ENCODE results near the gene ESYT2. TPM values are rescaled to one million over a fixed set of nuclear protein-coding genes. Genes with fewer than 3 reads are reported as not detected.

ESYT2 gene
- total and polyA plus RNA-seq, 9 of the 15 experiments (the other 6 are each of a cell fraction or from before 2014, with no cell fraction given): 5.8 to 86.9 (median 64.7) TPM

GRCh38 chr7:158729646-158730382 lies 99.5 kb downstream of the ESYT2 start (continued):
- TF ChIP-seq PCBP2 (IDR thresholded peaks at IDR 0.05; ENCODE audit: low read depth, low read length, poor library complexity, severe bottlenecking) (no peak), TEAD1 (CRISPR knock-in tag; IDR thresholded peaks at IDR 0.05) (no peak), RAD21 (CRISPR knock-in tag; conservative IDR thresholded peaks at IDR 0.05 in 1 of 2, IDR thresholded peaks at IDR 0.05 in 1 of 2) (no peak), ZNF354B (CRISPR knock-in tag; IDR thresholded peaks at IDR 0.05) (no peak), ZNF408 (CRISPR knock-in tag; IDR thresholded peaks at IDR 0.05; ENCODE audit: low read depth) (no peak), CUX1 (CRISPR knock-in tag; IDR thresholded peaks at IDR 0.05) (no peak), PYGO2 (tag; IDR thresholded peaks at IDR 0.05) (no peak), ZFPM2 (CRISPR knock-in tag; IDR thresholded peaks at IDR 0.05) (no peak), NFE2L1 (tag; IDR thresholded peaks at IDR 0.05; ENCODE audit: borderline replicate concordance, low read depth) (no peak), KLF6 (CRISPR knock-in tag; IDR thresholded peaks at IDR 0.05; ENCODE audit: borderline replicate concordance) (no peak), CBFB (CRISPR knock-in tag; IDR thresholded peaks at IDR 0.05) (no peak), BRD4 (IDR thresholded peaks at IDR 0.05) (no peak), POLR2A (conservative IDR thresholded peaks at IDR 0.05) (peak; percentile 40), SRSF9 (IDR thresholded peaks at IDR 0.05; ENCODE audit: borderline replicate concordance, low read depth, low read length) (no peak), KLF1 (tag; IDR thresholded peaks at IDR 0.05) (no peak), ZNF175 (CRISPR knock-in tag; IDR thresholded peaks at IDR 0.05; ENCODE audit: low read depth) (no peak), ZBTB17 (CRISPR knock-in tag; IDR thresholded peaks at IDR 0.05) (no peak), SUPT5H (IDR thresholded peaks at IDR 0.05) (0 out of 2 replicates have a peak, but pooled peaks have one; percentile 43), SMARCB1 (IDR thresholded peaks at IDR 0.05; ENCODE audit: insufficient read length, low read depth) (no peak)
- TF ChIP-seq, protein P1, sequence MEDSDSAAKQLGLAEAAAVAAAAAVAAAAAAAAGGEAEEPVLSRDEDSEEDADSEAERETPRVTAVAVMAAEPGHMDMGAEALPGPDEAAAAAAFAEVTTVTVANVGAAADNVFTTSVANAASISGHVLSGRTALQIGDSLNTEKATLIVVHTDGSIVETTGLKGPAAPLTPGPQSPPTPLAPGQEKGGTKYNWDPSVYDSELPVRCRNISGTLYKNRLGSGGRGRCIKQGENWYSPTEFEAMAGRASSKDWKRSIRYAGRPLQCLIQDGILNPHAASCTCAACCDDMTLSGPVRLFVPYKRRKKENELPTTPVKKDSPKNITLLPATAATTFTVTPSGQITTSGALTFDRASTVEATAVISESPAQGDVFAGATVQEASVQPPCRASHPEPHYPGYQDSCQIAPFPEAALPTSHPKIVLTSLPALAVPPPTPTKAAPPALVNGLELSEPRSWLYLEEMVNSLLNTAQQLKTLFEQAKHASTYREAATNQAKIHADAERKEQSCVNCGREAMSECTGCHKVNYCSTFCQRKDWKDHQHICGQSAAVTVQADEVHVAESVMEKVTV (CRISPR knock-in tag; IDR thresholded peaks at IDR 0.05): no peak
- TF ChIP-seq, protein P2, sequence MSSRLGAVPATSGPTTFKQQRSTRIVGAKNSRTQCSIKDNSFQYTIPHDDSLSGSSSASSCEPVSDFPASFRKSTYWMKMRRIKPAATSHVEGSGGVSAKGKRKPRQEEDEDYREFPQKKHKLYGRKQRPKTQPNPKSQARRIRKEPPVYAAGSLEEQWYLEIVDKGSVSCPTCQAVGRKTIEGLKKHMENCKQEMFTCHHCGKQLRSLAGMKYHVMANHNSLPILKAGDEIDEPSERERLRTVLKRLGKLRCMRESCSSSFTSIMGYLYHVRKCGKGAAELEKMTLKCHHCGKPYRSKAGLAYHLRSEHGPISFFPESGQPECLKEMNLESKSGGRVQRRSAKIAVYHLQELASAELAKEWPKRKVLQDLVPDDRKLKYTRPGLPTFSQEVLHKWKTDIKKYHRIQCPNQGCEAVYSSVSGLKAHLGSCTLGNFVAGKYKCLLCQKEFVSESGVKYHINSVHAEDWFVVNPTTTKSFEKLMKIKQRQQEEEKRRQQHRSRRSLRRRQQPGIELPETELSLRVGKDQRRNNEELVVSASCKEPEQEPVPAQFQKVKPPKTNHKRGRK (tag; IDR thresholded peaks at IDR 0.05): no peak

All from K562 (cell line).